NCI-H526 treated with DMSO at 0.1 percent for 48 hours (cell line): ENCODE data around the gene BCR.

ENCODE experiments used
- DNase-seq: peaks from one replicate; lab custom pipeline; 2025; lab: John Stamatoyannopoulos, UW

Gene BCR

GRCh38 chr22:23231471-23232093 is 51.3 kb downstream of the BCR start:
- DNase-seq = no peak

DNA sequence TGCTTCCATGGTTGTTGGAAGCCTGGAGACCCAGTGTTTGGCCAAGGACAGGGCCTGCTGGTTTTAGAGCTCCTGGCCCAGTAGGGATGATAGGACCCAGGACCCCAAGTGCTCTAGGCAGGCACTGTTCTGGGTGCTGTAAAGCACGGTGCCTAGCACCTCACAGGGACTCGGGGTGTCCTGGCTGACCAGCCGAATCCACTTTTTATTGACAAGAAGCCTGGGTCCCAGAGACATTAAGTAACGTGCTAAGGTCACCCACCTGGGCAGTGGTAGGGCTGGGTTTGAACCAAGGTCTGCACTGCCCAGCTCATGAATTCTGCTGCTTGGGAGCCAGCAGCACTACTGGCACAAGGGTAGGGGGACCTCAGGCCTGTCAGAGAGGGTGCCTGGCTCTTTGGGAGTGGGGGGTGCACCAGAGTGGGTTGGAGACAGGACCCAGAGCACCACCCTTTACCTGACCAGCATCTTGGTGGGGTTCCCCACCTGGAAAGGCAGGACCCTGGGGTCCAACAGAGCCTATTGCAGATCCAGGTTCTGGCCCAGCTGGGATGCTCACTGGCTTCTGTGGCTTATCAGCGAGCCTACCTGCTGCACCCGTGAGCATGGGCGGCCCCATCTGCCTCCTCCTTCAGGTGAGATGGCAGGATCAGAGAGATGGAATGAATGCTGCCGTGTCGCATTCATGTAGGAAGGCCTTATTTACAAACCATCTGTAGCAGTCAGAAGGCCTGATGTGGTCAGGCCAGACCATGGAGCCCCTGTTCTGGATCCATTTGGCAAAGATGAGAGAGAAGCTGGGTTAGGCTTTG is 52.0 kb downstream of the BCR start:
- no peak for DNase-seq

- DNase-seq = no peak
Measured at GRCh38 chr22:23233084-23233531, 52.8 kb downstream of the BCR start.

- DNase-seq = no peak
Measured at GRCh38 chr22:23233752-23234408, 53.6 kb downstream of the BCR start.

DNA sequence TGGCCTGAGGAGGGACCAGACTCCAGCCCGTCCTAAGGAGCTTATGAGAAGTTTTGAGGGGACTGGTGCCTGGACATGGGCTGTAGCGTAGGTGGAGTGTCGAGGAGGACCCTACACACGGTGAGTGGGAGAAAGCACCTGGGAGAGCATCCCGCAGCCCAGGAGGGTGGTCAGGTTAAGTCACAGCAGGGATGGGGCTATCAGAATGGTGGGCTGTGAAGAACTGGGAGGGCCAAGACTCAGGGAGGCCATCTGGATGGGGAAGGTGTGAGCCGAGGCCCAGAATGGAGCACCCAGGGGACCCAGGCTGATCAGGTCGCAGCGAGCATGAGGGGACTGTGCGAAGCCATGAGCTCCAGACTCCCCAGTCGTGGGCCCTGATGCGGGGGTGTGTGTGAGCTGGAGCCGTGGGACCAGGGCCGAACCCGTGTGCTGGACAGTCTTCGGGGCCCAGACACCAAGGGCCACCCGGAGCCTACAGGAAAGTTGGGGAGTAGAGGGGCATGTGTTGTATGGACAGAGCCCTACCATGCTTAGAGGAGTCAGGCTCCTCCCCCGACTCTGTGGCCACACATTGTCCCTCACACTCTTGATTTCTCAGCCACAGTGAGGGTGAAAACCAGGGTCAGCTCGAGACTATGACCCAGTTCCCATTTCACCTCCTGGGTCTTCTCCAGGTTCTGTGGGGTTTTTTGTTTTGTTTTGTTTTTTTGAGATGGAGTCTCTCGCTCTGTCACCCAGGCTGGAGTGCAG is 54.3 kb downstream of the BCR start:
- no peak for DNase-seq

DNA sequence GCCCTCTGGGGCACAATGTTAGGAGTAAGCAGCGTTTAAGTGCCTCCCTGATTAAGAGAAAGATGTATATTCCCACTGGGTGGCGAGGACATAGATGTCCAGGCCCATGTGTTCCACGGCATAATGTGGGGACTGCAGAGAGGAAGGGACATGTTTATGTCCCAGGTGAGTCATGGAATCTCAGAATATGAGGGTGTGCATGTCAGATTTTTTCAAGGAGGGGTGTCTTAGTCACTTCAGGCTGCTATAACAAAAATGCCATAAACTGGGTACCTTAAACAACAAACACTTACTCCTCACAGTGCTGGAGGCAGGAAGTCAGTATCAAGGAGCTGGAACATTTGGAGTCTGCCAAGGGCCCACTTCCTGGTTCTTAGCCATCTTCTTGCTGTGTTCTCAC is 55.1 kb downstream of the BCR start:
- DNase-seq = no peak

DNA sequence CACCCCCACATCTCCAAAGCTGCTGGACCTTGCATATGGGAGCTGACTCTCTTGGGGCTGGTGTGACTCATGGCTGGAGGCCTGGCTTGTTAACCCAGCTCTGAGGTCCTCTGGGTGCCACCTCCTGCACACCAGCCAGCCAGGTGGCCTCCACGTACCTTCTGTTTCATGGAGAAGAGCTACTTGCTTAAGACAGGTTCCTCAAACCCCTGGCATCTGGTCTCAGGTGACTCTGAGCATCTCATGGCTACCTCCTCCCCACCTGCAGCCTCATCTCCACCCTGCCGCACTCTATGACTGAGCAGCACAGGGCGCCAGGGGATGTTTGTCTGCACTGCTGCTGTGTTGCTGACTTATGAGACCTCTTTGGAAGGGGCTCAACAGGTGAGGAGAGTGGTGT is 55.7 kb downstream of the BCR start:
- no peak for DNase-seq

GRCh38 chr22:23236440-23237184 is 56.3 kb downstream of the BCR start:
- DNase-seq = no peak

DNA sequence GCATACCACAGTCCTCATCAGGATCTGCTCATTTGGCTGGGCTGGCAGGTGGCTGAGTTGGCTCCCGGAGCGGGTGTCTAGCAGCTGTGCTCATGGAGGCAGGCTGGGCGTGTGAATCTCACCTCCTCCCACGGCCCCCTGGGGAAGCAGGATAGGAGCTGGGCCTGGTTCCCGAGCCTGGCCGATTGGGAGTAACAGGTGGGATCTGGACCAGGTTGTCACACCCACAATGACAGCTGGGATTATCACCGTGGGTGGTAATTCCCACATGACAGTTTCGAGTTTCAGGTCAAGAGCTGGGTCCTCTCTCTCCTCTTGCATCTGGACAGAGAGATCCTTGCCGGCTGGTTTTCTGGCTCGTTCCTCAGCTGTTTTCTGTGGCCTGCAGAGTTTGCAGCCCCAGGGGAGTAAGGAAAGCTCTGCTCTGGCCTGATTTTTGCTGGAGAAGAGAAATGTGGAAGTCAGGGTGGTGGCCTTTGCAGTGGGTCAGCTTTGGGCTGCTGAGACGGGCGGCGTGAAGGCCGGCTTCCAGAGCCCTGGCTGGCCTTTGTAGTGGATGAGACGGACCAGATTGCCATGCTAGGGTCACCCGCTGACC is 57.0 kb downstream of the BCR start:
- DNase-seq = no peak

GRCh38 chr22:23237841-23238240 is 57.5 kb downstream of the BCR start:
- DNase-seq = no peak

DNA sequence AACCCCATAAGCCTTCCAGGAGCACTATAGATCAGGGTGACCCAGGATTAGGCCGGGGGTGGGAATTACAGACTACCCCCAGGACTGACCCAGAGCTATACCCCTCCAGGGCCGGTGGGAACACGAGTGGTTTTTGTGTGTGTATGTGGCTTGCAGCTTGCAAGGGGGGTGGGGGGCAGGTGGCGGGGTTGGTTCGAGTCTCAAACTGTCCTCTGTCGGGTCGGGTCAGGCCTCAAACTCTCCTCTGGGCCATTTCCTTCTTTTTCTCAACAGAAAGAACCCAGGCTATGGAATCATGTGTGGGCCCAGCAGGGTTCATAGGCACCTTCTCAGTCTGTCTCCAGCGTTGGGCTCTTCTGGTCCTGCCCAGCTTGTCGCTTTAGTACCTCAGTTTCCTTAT is 58.4 kb downstream of the BCR start:
- no peak for DNase-seq

DNA sequence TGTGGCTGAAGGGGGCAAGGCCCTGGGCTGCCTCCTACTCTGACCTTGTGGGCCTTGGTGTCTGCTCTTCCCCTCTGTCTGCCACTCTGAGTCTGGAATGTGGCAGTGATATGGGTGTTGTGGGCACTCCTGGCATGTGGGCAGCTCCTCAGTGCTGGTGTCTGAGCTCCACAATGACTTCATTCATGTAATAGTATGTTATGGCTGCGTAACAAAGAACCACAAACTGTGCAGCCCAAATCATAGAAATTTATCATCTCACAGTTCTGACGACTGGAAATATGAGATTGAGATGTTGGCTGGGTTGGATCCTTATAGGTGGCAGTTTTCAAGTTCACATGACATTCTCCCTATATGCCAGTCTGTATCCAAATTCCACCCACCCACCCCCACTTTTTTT is 59.1 kb downstream of the BCR start:
- DNase-seq = no peak

DNA sequence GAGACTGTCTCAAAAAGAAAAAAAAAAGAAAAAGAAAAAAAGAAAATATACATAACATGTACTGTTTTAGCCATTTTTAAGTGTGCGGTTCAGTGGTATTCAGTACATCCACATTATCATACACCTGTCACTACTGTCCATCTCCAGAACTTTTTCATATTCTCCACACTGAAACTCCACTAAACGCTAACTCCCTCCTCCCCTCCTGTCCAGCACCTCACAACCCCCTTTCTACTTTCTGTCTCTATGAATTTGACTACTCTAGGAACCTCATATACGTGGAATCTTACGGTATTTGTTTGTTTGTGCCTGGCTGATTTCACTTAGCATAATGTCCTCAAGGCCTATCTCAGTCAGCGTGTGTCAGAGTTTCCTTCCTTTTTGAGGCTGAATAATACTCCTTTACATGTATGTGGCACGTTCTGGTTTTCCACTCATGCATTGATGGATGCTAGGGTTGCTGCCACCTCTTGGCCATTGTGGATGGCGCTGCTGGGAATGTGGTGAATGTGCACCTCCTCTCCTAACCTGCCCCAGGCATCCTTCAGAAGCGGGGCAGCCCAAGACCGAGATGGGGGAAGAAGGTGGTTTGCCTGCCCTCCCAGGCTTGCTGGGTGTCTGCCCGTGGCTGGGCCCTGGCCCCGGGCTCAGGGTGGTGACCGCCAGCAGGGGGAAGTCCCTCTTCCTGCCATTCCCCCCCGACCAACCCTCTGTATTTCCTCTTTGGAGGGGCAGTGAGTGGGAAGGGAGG is 60.5 kb downstream of the BCR start:
- no peak for DNase-seq

DNA sequence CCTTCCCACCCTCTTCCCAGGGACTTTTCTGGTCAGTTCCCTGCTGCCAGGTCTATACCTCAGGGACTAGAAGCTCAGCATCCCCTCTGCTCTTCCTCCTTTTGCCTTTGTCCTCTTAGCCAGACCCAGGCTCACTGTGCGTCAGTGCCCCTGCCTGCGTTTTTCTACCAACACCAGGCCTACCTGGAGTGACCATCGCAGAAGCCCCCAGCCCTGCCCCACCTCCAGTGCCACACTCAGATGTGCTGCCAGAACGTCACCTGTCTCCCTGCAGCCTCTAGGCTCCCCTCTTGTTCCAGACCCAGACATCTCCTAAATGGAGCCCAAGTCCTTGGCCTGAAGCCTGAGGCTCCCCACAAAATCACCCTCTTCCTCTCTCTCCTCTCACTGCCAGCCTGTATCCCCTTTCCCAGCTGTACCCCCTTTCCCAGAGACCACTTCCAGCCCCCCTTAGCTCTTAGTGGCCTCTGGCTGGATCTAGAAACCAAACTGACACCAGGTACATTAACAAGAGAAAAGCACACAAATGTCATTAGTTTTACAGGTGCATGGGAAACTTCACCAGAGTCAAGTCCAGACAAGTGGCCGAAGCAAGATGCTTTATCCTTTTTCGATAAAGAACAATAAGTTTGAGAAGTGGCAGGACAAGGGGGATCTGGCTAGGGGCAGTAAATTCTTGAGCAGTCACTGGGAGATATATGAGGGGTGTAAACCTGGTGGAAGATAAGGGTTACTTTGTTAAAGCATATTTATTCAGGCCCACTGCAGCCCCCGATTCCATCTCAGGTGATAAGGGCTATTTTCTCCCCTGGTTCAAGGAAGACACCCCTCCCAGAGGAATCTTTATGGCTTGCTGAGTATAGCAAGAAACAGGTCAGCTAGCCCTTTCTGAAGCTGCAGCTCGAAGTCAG is 61.5 kb downstream of the BCR start:
- DNase-seq = no peak

DNA sequence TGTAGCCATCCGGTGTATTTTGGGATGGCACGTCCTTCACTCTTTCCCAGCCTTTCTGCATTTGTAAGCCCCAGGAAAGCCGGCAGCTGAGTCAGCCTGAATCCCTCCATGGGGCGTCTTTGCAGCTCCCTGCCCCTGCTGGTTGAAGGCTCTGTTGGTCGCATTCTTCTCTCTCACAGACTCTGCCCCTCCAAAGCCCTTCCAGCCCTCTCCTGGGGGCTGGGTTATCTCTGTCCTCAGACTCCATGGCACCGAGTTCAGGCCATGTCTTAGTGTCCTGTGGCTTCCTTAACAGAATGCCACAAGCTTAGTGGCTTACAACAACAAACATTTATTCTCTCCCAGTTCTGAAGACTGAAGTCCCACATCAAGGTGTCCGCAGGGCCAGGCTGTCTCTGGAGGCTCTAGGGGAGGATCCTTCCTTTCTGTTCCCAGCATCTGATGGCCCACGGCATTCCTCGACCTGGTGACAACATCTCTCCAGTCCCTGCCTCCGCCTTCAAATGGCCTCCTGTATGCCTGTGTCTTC is 62.2 kb downstream of the BCR start:
- DNase-seq = no peak

DNA sequence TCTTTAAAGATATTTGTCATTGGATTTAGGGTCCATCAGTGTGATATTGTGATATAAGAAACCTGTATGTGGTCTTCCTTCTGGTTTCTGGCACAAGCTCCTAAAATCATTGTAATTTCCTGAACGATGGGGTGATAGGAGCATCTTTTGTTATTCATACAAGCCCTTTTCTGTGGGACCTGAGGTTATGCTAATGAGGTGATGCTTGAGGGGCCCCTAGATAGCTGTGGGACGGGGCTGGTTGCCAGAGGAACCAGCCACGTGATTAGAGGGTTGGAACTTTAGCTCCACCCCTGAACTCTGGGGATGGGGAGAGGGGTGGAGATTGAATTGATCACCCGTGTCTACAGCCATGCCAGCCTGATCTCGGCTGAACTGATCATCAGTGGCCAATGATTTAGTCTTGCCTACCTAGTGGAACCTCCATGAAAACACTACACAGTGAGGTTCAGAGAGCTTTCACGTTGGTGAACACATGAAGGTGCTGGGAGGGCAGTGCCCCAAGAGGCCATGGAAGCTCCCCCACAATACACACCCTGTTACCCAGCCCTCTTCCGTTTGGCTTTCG is 62.8 kb downstream of the BCR start:
- DNase-seq = no peak

GRCh38 chr22:23243859-23244689 is 63.8 kb downstream of the BCR start:
- DNase-seq = no peak

DNA sequence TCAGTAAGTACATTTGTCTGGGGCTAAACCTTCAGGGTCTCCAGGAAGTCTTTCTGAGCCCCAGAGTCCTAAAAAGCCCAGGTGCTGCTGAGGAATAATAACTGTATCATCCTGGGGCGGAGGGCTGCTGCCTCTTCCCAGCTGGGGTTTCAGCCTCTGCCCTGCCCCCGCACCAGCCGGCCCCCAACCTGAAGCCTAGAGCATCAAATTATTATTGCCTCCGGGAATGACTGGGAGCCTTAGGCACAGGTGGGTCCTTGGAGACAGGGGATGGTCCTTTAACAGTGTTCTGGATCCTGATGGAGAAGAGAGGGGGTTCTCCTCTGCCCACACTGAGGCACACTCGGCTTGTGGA is 64.4 kb downstream of the BCR start:
- DNase-seq = no peak
